Cardiac ventricle fibroblast (primary cell): ENCODE results near the gene DEFB114. TPM values are rescaled to one million over a fixed set of nuclear protein-coding genes. Genes with fewer than 3 reads are reported as not detected.

Source experiments
- total RNA-seq: library from RNA; depleted of rRNA; stranded (reverse); fragments of >200 nt; gene quantifications from 2 replicates; pipeline ENCODE4 v1.2.3, GENCODE V29; 2015

The DEFB114 gene, protein sequence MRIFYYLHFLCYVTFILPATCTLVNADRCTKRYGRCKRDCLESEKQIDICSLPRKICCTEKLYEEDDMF
- not detected in 2 replicates for total RNA-seq

DNA sequence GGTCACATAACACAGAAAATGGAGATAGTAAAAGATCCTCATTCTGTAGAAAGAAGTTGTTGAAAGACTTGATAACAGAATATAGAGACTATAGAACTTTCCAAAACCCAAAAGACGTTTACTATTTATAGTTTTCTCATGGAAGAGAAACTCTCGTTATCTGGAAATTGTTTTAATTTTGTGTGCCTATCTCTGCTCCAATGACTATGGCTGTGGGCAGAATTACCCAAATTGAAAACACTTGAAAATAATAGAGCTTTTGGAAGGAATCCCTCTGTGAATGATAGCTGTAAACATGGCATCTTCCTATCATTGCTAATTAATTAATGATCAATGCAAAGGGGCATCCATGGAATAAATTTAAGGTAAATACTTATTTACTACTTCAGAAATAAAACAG lies at the start of gene DEFB114:
Gene DEFB114, minus strand, starts transcription at position 101 of the 400 bp plus-strand sequence. Its CDS starts 59 bp downstream, at position 42.

DNA sequence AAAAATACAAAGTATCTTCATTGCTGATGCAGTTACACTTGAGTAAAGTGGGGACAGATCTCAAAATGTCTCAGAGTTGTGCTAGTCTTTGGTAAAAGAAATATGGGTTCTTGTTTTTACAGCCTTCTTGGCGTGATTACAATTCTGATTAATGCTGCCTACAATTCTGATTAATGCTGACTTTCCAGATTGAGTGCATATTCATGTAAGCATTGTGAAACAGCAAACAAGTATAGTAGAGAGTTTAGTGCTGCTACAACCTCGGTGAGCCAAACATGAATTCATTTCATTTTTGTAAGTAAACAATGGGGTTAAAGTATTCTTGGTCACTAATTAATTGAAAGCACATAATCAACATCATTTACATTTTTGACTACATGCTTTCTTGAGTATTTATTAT lies 5.6 kb upstream of the DEFB114 start, which contains the start of gene DEFB113:
Gene DEFB113, minus strand, starts transcription at position 21 of the 400 bp plus-strand sequence. Its CDS starts 0 bp downstream, at position 21.

Other genes starting within 250 kb of the DEFB114 start
- not detected in 2 replicates for gene CRISP3, start 219.8 kb downstream of the DEFB114 start, total RNA-seq
- not detected in 2 replicates for gene PGK2, start 176.9 kb downstream of the DEFB114 start, total RNA-seq
- gene CRISP1, start 97.6 kb downstream of the DEFB114 start, total RNA-seq: not detected in 2 replicates
- gene DEFB113, start 5.5 kb upstream of the DEFB114 start, total RNA-seq: not detected in 2 replicates
- gene DEFB110, start 57.8 kb upstream of the DEFB114 start, total RNA-seq: not detected in 2 replicates
- not detected in 2 replicates for gene DEFB112, start 85.8 kb upstream of the DEFB114 start, total RNA-seq